Activated CD8-positive, alpha-beta memory T cell treated with anti-CD3 and anti-CD28 coated beads, Interleukin-2, amount 10 ng/mL, durations not matched to agents 7 days and 5 days (primary cell): ENCODE data around the gene CLEC6A. TPM values are rescaled to one million over a fixed set of nuclear protein-coding genes. Genes with fewer than 3 reads are reported as not detected.
"Not testable (repeated sequence)": the region's sequence is repeated elsewhere in the genome, so short reads cannot be mapped to it uniquely, and the experiment has no call there.

Experiments
- ATAC-seq: fragments of 150-1000 bp; cut with Tn5 transposase; one replicate; pipeline ENCODE4 v1.10.0; 2021; ENCODE audit warnings: moderate library complexity
- CTCF ChIA-PET: fragments of 350-600 bp; sonication (Branson Sonifier 250); formaldehyde crosslinking; loops from one replicate; lab custom pipeline; 2021; ENCODE audit warnings: antibody characterized with exemption; lab: Charles Lee
- DNase-seq: peaks from one replicate; pipeline ENCODE4 v3.0.0-alpha.2; 2020
- H3K27ac Mint-ChIP-seq: one replicate; pipeline ENCODE4 v1.8.0; 2021; ENCODE audit warnings: mild to moderate bottlenecking, mixed read lengths
- H3K27me3 Mint-ChIP-seq: one replicate; pipeline ENCODE4 v1.8.0; 2021; ENCODE audit warnings: mixed read lengths
- H3K36me3 Mint-ChIP-seq: one replicate; pipeline ENCODE4 v1.8.0; 2021; ENCODE audit warnings: mild to moderate bottlenecking, mixed read lengths
- H3K4me1 Mint-ChIP-seq: one replicate; pipeline ENCODE4 v1.8.0; 2021; ENCODE audit warnings: mixed read lengths
- H3K4me3 Mint-ChIP-seq: one replicate; pipeline ENCODE4 v1.8.0; 2021; ENCODE audit warnings: mild to moderate bottlenecking, moderate library complexity, mixed read lengths
- H3K9me3 Mint-ChIP-seq: one replicate; pipeline ENCODE4 v1.8.0; 2022; ENCODE audit warnings: low read depth, mixed read lengths
- total RNA-seq, 2 experiments: library from RNA; stranded (reverse); gene quantifications; one replicate each; pipeline ENCODE4 v1.2.3, GENCODE V29; 2021

The CLEC6A gene
- total RNA-seq, 2 experiments from 2014 or later = not detected

DNA sequence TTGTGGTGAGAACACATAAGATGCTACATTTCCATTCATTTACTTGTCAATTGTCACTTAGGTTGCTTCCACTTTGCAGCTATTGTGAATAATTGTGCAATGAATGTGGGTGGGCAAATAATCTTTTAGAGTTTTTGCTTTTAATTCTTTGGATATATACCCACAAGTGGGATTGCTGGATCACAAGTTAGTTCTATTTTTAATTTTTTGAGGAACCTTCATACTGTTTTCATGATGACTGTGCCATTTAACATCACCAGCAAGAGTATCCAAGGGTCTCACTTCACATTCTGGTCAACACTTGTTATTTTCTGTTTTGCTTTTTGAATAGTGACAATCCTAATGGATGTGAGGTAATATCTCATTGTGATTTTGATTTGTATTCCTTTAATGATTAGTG, 10.5 kb downstream of the CLEC6A start:
- H3K27me3 Mint-ChIP-seq = peaks cover 41% of the 10 kb centered on the region
- no peak for ATAC-seq
- no peak for DNase-seq
- no peaks in the 10 kb centered on the region for H3K4me1 Mint-ChIP-seq
- CTCF ChIA-PET = no interaction called here
- no peak overlapping the region for H3K27ac Mint-ChIP-seq
- no peaks in the 10 kb centered on the region for H3K36me3 Mint-ChIP-seq
- peaks cover 6% of the 10 kb centered on the region for H3K9me3 Mint-ChIP-seq
- no peak overlapping the region for H3K4me3 Mint-ChIP-seq

DNA sequence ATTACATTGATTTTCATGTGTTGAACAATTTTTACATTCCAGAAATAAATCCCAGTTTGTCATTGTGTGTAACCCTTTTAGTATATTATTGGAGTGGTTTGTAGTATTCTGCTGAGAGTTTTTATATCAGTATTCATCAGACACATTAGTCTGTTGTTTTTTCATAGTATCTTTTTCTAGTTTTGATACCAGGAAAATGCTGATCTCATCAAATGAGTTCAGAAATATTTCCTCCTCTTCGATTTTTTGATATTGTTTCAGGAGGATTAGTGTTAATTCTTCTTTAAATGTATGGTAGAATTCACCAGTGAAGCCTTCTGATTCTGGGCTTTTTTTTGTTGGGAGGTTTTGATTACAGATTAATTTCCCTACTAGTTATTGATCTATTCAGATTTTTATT, 15.3 kb downstream of the CLEC6A start:
- peaks cover 6% of the 10 kb centered on the region for H3K9me3 Mint-ChIP-seq
- H3K27me3 Mint-ChIP-seq = peaks cover 71% of the 10 kb centered on the region
- H3K4me3 Mint-ChIP-seq = no peak overlapping the region
- CTCF ChIA-PET = no interaction called here
- no peak overlapping the region for H3K27ac Mint-ChIP-seq
- ATAC-seq = no peak
- no peaks in the 10 kb centered on the region for H3K4me1 Mint-ChIP-seq
- no peak for DNase-seq
- no peaks in the 10 kb centered on the region for H3K36me3 Mint-ChIP-seq

DNA sequence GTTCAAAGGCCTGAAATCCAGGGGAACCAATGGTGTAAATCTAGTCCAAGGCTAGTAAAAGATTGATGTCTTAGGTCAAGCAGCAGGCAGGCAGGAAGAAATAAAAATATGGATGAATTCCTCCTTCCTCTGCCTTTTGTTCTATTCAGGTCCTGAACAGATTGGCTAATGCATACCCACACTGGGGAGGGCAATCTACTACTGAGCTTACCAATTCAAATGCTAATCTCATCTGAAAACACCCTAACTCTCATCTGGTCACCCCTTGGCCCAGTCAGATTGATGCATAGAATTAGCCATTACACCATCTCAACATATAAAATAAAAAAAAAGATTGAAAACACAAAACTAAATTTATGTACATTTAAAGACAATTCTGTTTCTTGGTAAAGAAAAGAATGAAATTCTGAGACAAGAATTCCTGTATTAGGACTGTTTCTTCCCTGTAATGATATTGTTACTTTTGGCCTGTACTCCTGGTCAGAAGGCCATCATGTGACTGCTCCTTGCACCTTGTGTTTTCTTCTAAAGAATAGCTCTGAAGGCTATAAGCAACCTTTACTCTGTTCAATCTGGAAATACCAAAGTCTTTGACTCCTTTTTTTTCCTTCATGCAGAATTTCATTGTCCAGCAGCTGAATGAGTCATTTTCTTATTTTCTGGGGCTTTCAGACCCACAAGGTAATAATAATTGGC, 19.9 kb downstream of the CLEC6A start:
- Mint-ChIP-seq H3K4me1 (no peaks in the 10 kb centered on the region), H3K27ac (no peak overlapping the region), H3K36me3 (no peaks in the 10 kb centered on the region), H3K4me3 (no peak overlapping the region), H3K27me3 (peaks cover 59% of the 10 kb centered on the region), H3K9me3 (no peaks in the 10 kb centered on the region)
- CTCF ChIA-PET = no interaction called here
- DNase-seq = no peak
- no peak for ATAC-seq

DNA sequence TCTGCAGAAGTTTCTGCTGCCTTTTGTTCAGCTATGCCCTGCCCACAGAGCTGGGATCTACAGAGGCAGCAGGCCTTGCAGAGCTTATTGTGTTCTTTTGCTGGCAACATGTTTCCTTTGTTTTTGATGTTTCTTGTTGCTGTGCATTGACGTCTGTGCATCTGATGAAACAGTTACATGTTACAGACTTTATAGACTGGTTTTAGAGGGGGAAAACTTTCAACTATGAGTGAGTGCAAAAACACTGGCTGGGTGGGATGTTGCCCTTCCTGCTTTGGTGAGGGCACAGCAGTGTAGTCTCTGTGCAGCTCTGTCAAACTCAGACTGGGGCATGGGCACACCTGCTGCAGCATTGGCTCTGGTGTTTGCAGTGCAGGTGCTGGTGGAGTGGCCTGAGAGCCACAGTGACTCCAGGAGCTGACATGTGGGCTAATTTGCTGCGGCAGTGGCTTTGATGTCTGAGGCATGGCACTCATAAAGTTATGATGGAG, 26.9 kb downstream of the CLEC6A start:
- Mint-ChIP-seq H3K27ac (no peak overlapping the region), H3K9me3 (peaks cover 2% of the 10 kb centered on the region), H3K4me3 (no peak overlapping the region), H3K27me3 (peaks cover 41% of the 10 kb centered on the region), H3K4me1 (peaks cover 11% of the 10 kb centered on the region), H3K36me3 (no peaks in the 10 kb centered on the region)
- DNase-seq = no peak
- CTCF ChIA-PET = no interaction called here
- no peak for ATAC-seq

DNA sequence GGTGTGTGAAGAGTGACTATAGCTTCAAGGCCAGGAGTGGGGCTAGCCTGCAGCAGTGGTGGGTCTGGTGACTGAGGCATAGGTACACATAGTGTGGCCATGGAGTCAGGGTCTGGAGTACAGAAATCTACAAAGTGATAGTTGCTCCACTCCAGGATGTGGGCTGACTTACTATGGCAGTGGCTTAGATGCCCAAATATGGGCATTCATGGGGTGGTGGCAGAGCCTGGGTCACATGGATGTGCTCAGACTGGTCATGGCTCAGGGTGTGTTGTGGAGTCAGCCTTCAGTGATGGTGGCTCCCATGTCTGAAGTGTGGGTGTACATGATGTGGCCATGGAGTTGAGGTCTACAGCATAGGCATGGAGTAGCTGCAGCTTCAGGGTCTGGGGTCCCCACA, 27.3 kb downstream of the CLEC6A start:
- CTCF ChIA-PET = no interaction called here
- Mint-ChIP-seq H3K27ac (no peak overlapping the region), H3K36me3 (no peaks in the 10 kb centered on the region), H3K4me3 (no peak overlapping the region), H3K4me1 (peaks cover 11% of the 10 kb centered on the region), H3K27me3 (peaks cover 41% of the 10 kb centered on the region), H3K9me3 (peaks cover 2% of the 10 kb centered on the region)
- ATAC-seq = peak; percentile 75
- DNase-seq = peak; percentile 51

DNA sequence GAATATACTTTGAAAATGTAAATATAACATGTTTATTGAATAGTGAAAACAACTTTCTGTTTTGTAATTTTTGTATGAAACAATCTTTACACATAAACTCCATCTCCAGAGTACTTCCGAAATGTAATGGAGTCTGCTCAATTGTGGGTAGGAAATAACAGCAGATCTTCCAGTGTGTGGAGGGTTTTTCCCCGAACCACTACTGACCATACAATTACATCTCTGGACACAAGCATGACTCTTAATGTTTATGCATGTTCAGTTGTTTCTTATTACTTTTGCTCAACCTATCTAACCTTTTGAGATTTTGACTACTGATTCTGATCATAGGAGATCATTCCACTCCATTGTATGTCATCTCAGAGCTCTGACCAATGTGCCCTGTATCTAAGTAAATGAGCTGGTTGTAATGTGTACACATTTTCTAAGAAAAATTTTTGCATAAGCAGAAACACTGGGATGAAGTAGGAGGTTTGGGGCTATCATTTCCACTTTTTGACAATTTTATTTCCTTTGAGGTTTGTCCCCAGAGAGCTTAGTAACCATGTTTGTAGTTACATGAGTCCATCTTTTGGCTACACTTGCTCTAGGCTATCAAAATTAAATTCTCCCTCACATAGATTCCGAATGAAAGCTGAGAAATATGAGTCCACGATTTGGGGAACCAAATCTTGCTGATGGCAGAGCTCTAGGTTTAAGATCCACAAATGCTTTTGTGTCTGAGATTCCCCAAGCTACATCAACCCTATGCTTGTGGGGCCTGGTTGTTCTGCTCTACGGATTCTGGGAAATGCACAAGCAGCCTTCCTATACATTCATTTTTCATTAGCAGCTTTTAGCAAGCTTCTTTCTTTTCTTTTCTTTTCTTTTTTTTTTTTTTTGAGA, 36.1 kb downstream of the CLEC6A start:
- peaks cover 2% of the 10 kb centered on the region for H3K9me3 Mint-ChIP-seq
- ATAC-seq (peak; percentile 22), DNase-seq (no peak)
- peaks cover 71% of the 10 kb centered on the region for H3K27me3 Mint-ChIP-seq
- CTCF ChIA-PET = interaction anchor here (0.7 to 1.3 kb wide), 2 partner anchors 52 to 161 kb away, joined by 3 read pairs; no protein-coding TSS in a partner anchor
- H3K36me3 Mint-ChIP-seq = peaks cover 4% of the 10 kb centered on the region
- peak overlapping the region; percentile 13 for H3K27ac Mint-ChIP-seq
- no peak overlapping the region for H3K4me3 Mint-ChIP-seq
- peaks cover 27% of the 10 kb centered on the region for H3K4me1 Mint-ChIP-seq

DNA sequence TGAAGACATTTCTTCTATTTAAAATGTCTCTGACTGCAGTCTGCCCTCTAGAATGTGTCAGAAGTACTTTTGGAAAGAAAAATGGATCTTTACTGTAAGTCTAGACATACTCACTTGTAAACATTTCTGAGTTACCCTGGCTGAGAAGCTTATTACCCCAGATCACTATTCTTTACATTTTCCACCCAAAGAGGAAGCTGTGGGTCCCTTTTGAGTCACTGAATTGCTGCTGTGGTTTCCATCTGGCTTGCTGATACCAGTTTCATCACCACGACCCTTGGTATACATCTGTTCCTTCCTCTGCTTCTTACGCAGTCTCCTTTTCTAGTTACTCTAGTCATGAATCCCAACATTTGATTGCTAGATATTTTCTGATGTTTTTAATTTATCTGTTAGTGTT, 37.3 kb downstream of the CLEC6A start:
- peaks cover 4% of the 10 kb centered on the region for H3K36me3 Mint-ChIP-seq
- H3K4me1 Mint-ChIP-seq = peaks cover 27% of the 10 kb centered on the region
- H3K9me3 Mint-ChIP-seq = peaks cover 2% of the 10 kb centered on the region
- H3K27me3 Mint-ChIP-seq = peaks cover 75% of the 10 kb centered on the region
- no peak overlapping the region for H3K4me3 Mint-ChIP-seq
- DNase-seq (peak; percentile 85), ATAC-seq (peak; percentile 93)
- peak overlapping the region; percentile 26 for H3K27ac Mint-ChIP-seq
- CTCF ChIA-PET = interaction anchor here (1.2 to 1.3 kb wide), 2 partner anchors 152 to 160 kb away, joined by 3 read pairs; no protein-coding TSS in a partner anchor

DNA sequence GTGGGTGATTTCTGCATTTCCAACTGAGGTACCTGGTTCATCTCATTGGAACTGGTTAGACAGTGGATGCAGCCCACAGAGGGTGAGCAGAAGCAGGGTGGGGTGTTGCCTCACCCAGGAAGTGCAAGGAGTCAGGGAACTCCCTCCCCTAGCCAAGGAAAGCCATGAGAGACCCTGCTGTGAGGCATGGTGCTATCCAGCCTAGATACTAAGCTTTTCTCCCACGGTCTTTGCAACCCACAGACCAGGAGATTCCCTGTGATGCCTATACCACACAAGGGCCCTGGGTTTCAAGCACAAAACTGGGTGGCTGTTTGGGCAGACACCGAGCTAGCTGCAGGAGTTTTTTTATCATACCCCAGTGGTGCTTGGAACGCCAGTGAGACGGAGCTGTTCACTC, 39.9 kb downstream of the CLEC6A start:
- H3K4me3 Mint-ChIP-seq, H3K36me3 Mint-ChIP-seq, CTCF ChIA-PET, H3K27ac Mint-ChIP-seq, DNase-seq, H3K9me3 Mint-ChIP-seq, ATAC-seq: not testable (repeated sequence)
- peaks cover 27% of the 10 kb centered on the region for H3K4me1 Mint-ChIP-seq
- H3K27me3 Mint-ChIP-seq = peaks cover 76% of the 10 kb centered on the region

DNA sequence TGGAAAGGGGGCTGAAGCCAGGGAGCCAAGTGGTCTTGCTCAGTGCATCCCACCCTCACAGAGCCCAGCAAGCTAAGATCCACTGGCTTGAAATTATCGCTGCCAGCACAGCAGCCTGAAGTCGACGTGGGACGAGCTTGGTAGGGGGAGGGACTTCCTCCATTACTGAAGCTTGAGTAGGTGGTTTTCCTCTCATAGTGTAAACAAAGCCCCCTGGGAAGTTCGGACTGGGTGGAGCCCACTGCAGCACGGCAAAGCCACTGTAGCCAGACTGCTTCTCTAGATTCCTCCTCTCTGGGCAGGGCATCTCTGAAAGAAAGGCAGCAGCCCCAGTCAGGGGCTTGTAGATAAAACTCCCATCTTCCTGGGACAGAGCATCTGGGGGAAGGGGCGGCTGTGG, 40.3 kb downstream of the CLEC6A start:
- H3K4me3 Mint-ChIP-seq, CTCF ChIA-PET, ATAC-seq, H3K36me3 Mint-ChIP-seq, H3K27ac Mint-ChIP-seq, H3K9me3 Mint-ChIP-seq, DNase-seq: not testable (repeated sequence)
- H3K27me3 Mint-ChIP-seq = peaks cover 75% of the 10 kb centered on the region
- peaks cover 27% of the 10 kb centered on the region for H3K4me1 Mint-ChIP-seq

DNA sequence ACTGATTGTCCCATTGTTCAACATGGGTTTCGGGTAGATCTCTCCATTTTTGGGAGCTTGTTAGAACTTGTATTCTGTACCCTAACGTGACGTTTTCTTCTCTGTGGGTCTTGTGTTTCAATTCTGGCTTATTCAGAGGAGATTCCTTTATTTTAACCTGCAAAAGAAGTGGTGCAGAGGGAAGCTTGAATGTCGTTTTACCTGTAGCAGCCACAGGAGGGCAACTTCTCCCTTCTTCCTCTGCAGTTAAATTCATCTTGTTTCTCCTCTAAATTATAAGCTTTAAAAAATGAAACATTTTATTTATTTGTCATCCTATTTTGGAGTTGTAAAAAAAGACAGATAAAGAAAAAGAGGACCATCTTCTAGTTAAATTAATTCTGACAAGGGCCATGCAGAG, 43.9 kb downstream of the CLEC6A start:
- ATAC-seq (no peak), DNase-seq (no peak)
- Mint-ChIP-seq H3K9me3 (no peaks in the 10 kb centered on the region), H3K4me1 (peaks cover 4% of the 10 kb centered on the region), H3K27ac (no peak overlapping the region), H3K27me3 (peaks cover 54% of the 10 kb centered on the region), H3K36me3 (peaks cover 3% of the 10 kb centered on the region), H3K4me3 (no peak overlapping the region)
- CTCF ChIA-PET = interaction anchor here (1.6 kb wide), 1 partner anchor 45 kb away, joined by 5 read pairs; no protein-coding TSS in a partner anchor

DNA sequence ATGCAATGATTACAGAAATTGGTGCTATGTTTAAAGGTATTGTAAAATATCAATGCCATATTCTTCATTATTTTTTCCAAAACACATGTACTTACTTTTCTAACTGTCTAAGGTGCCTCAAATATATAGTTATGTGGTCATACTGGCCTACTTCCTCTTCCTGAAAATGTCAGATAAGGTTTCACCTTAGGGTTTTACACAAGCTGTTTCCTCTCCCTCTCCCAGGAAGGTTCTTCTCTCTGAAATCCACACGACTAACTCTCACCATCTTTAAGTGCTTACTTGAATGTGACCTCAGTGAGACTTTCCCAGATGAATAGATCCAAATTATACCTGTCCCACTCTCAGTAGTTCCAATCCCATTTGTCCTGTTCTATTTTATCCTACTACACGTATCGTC, 46.0 kb downstream of the CLEC6A start:
- CTCF ChIA-PET = interaction anchor here (2.0 kb wide), 1 partner anchor 43 kb away, joined by 5 read pairs; no protein-coding TSS in a partner anchor
- DNase-seq (no peak), ATAC-seq (no peak)
- Mint-ChIP-seq H3K4me3 (no peak overlapping the region), H3K27ac (no peak overlapping the region), H3K4me1 (peaks cover 4% of the 10 kb centered on the region), H3K36me3 (no peaks in the 10 kb centered on the region), H3K9me3 (no peaks in the 10 kb centered on the region), H3K27me3 (peaks cover 47% of the 10 kb centered on the region)

DNA sequence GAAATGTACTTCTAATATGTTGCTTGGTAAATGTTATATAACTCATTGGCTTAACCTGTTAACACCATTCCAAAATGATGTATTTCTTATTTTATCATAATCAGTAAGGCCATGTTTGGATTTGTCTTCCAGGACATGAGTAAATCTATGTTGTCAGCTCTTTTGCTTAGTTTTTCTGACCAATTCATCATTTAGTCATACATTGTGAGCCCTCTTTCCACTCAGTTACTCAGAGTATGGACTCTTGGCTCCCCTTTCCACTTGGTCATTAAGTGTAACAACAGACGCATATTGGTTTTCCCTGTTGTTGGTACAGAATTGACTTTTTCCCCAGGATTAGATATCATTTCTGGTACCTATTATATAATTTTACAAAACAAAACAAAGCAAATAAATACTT, 48.6 kb downstream of the CLEC6A start:
- Mint-ChIP-seq H3K4me1 (peaks cover 4% of the 10 kb centered on the region), H3K36me3 (no peaks in the 10 kb centered on the region), H3K4me3 (no peak overlapping the region), H3K27ac (no peak overlapping the region), H3K27me3 (peaks cover 36% of the 10 kb centered on the region), H3K9me3 (no peaks in the 10 kb centered on the region)
- CTCF ChIA-PET = no interaction called here
- ATAC-seq (no peak), DNase-seq (no peak)

DNA sequence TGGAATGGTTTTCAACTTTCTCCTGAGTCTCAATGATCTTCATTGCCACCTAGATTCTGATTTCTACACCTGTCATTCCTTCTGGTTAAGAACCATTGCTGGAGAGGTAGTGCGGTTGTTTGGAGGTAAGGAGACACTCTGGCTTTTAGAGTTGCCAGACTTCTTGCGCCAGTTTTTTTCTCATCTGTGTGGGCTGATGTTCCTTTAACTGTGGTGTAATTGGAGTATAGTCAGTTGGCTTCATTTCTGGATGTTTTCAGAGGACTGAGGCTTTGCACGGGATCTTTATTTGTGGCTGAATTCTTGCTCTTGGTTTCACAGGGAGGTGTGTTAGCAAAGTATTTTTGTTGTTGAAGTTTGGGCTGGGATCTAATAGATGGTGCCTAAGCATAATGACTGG, 51.8 kb downstream of the CLEC6A start:
- H3K27ac Mint-ChIP-seq = no peak overlapping the region
- no peaks in the 10 kb centered on the region for H3K36me3 Mint-ChIP-seq
- no peak for DNase-seq
- no peak for ATAC-seq
- H3K4me3 Mint-ChIP-seq = no peak overlapping the region
- no peaks in the 10 kb centered on the region for H3K9me3 Mint-ChIP-seq
- H3K27me3 Mint-ChIP-seq = peaks cover 46% of the 10 kb centered on the region
- no peaks in the 10 kb centered on the region for H3K4me1 Mint-ChIP-seq
- CTCF ChIA-PET = interaction anchor here (0.8 kb wide), 1 partner anchor 36 kb away, joined by 3 read pairs; no protein-coding TSS in a partner anchor
